ENCODE data around the gene NAA16.
"Not testable (repeated sequence)": the region's sequence is repeated elsewhere in the genome, so short reads cannot be mapped to it uniquely, and the experiment has no call there.

NAA16 gene

DNA sequence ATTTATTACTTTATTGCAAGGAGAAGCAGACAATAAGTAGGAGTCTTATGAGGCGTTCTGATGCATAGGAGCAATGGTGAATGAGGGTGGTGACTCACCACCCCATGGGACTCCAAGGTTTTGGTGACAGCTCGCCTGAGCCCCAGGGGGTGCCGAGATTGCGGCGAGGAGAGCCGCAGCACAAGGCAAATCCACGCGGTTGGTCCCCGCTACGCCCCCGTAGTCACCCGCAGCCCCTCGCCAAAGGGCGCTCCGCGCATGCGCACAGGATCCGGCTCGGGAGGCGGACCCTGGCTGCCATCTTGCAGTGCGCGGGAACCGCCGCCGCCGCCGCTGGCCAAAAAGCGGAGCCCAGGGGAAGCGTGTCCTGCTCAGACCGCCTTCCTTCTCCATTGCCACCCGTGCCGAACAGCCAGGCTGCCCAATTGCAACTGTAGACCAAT is at the start of gene NAA16:
Gene NAA16 (plus strand): TSS at position 305 of the 443 bp plus-strand sequence. CDS start 262 bp downstream, outside the sequence.
- DNase-seq (ENCODE audit: low spot score), result peak; percentile 99

DNA sequence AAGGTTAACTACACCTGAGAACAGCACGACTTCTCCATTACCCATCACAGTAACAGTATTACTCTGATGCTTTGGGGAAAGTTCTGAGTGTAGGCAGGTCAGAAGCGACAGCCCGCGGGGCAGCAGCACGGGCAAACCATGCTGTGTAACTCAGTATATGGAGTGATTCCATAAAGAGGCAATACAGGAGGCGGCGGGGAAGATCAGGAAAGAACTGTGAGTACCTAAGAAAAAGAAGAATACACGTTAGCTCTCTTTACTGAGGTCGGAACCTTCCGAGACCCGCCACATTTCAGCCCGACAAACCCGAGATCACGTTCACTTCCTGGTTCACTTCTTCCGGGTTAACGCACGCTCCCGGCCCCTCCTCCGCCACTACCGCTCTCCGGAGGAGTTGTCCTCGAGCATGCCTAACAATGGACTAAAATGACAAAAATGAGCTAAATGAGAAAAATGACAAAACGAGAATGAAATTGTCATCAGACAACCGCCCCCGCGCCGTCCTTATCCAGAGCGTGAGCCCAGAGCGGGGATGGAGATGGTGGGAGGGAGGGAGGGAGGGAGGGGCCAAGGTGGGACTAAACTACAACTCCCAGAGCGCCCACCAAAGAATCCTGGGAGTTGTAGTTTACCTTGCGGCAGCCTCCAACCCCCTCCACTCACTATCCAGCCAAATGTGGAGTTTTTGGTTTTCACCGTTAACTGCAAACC is 47.7 kb upstream of the NAA16 start, which contains the start of gene MTRF1:
Gene MTRF1 (minus strand): TSS at position 316 of the 711 bp plus-strand sequence. CDS start 2,669 bp downstream, outside the sequence.
- DNase-seq (ENCODE audit: low spot score), result peak; percentile 88

DNA sequence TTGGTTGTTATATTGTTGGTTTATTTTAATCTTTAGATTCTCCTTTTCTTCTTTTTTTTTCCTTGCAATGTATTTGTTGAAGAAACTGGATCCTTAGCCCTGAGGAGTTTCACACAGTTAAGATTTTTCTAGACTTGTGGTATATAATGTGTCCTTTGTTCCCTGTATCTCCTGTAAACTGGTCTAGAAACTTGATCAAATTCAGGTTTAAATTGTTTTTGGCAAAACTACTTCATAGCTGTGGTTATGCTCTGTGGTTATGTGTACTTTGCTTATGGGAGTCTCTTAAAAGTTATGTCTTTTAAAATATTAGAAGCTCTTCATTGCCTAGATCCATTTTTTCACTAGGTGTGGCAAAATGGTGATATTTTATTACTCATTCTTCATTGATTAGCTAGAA is 44.0 kb upstream of the NAA16 start:
- DNase-seq (ENCODE audit: low spot score), result no peak

DNA sequence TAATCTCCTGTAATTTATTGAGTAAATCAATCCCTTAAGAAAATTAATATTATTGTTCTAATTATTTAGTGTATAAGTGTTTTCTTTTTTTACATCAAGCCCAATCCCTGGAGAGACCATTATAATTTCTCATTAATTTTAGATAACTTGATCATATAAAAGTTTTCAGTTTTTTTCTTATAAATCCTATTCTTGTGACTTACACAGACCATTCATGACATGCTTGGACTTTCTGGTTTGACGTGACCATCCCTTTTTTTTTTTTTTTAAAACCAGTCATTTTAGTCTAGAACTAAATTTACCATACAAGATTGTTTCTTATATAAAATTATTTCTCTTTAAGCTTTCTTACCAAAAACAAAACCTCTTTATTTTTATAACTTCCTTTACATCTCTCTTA is 42.3 kb upstream of the NAA16 start:
- no peak for DNase-seq (ENCODE audit: low spot score)

DNA sequence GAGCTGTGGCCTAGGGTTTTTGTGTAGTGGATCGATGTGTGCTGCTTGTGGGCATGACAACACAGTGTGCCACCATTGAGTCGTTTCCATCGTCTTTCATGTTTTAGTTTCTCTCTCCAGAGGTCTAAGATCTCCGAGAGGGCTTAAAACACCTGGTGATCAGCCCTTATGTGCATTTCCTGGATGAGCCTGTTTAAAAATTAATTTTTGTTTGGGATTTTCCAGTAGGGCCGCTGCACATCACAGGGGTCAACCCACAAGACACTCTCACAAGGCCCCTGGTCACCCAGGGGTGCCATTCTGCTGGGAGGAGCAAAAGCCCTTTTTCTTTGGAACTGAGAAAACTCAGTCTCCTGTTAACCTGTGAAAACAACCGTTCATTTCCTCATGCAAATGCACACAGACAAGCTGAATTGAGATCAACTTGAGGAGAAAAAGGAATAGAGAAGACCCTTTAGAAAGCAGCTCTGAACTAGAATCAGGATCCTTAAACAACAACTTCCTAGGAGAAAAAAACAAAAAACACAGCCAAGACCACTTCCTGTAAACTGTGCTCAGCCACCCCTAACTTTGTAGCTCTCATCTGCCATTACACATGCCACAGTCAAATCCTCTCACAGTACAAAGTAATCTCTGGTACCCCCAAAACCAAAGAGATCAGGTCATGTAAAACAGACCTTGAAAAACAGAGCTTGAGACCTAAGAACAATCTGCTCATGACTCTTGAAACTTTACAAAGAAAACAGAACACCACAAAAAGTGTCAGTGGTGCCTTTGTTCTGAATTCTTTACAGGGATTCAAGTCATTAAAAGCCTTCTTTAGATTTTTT is 39.4 kb upstream of the NAA16 start:
- DNase-seq (ENCODE audit: low spot score), result no peak

DNA sequence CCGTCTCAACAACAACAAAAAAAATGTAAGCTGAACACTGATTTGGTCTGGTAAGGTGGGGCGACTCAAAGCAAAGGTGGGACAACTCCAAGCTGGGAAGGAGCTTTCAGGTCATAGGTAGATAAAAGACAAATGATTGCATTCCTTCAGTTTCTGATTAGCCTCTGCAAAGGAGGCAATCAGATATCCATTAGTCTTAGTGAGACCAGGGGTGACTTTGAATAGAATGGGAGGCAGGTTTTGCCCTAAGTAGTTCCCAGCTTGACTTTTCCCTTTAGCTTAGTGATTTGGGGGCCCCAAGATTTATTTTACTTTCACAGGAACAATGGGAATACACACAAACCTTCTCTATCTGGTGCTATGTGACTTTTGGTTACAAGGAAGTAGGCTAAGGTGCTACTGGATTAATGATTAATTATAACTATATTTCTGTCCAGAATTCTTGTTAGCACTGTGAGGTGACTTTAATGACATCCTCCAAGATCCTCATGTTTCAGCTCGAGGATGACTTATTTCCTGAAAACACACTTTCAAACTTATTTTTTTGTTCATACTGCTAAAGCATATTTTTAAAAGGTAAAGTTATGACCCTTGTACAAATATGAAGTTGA is 37.1 kb upstream of the NAA16 start:
- no peak for DNase-seq (ENCODE audit: low spot score)

DNA sequence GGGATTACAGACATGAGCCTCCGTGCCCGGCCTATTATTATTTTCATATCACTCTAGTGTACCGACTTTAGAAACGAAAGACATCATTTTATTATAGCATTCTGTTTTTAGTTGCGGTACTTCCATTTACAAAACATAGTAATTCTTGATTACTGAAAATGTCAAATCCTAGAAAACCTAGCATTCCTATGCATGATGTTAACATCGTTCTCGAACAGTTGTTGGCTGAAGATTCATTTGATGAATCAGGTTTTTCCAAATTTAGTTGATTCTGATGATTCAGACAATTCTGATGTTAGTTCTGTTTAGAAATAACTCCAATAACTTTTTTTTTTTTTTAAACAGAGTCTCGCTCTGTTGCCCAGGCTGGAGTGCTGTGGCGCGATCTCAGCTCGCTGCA is 36.2 kb upstream of the NAA16 start:
- no peak for DNase-seq (ENCODE audit: low spot score)

DNA sequence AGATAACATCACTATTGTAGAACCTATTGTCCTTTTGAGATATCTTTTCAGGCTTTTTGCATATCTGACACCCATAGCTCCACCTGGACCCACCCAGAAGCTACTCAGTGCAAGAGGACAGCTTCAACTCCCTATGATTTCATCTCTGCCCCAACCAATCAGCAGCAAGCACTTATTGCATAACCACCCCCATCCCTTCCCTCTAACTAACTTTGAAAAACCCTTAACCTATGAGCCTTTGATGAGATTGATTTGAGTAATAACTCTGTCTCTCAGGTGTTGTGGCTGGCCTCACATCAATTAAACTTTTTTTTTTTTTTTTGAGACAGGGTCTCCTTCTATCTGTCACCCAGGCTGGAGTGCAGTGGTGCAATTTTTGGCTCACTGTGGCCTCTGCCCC is 34.2 kb upstream of the NAA16 start:
- no peak for DNase-seq (ENCODE audit: low spot score)

DNA sequence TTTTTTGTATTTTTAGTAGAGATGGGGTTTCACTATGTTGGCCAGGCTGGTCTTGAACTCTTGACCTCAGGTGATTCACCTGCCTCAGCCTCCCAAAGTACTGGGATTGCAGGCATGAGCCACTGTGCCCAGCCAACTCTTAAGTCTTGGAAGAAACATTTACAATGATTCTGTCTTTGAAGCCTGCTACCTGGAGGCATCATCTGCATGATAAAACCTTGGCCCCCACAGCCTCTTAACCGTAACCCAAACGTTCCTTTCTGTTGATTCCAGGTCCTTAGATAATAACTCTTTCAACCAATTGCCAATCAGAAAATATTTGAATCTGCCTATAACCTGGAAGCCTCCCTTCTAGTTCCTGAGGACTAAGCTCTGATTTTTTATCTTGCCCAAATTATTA is 31.9 kb upstream of the NAA16 start:
- not testable (repeated sequence) for DNase-seq (ENCODE audit: low spot score)

DNA sequence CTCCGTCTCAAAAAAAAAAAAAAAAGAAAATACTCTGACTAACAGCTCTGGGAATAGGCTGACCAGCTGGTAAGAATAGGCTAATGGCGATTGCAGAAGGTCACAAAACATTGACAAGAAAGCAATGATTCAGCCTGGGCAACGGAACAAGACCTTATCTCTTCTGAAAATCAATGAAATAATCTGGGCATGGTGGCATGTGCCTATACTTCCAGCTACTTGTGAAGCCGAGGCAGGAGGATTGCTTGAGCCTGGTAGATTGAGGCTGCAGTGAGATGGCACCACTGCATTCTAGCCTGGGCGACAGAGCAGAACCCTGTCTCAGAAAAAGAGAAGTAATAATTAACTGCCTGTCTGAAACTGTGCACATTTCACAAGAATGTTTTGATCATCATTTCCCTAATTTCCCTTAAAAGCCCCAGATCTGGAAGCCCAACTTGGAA is 28.9 kb upstream of the NAA16 start:
- DNase-seq (ENCODE audit: low spot score), result no peak

DNA sequence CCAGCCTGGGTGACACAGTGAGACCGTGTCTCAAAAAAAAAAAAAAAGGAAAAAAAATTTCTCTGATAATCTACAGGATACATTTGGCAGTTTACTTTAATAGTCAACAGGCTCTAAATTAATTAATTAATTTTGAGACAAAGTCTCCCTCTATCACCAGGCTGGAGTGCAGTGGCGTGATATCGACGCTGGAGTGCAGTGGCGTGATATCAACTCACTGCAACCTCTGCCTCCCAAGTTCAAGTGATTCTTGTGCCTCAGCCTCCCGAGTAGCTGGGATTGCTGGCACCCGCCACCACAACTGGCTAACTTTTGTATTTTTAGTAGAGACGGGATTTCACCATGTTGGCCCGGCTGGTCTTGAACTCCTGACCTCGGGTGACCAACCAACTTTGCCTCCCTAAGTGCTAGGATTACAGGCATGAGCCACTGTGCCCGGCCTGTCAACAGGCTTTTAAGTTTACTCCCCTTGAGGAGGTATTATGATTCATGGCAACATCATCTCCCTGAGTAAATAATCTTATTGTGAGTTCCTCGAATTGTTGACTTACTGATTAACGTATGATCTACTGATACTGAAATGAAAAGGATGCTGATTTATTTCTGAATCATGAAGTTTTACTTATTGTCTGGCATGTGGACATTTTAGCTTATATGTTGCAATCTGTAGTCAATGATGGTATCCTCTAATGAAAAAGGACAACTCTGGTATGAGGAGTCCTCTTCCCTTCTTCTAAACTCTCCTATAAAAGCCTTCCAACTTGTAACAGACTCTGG is 26.4 kb upstream of the NAA16 start:
- DNase-seq (ENCODE audit: low spot score), result no peak

DNA sequence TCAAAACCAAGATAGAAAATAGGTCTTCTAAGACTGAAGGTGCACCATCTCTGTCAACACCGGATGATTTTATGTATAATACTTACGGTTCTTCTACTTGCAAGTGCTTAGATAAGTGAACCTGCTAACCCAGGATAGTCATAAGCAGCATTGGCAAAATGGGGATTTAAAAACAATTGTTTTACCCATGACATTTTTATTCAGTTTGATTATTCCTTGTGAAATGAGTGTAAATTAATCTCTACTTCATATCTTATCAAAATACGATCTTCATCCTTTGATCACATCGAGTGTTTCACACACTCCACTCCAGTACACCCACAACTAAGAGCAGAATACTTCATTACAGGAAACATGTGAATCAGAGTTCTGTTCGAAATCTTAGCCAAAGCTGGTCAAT is 24.7 kb upstream of the NAA16 start:
- DNase-seq (ENCODE audit: low spot score), result no peak

DNA sequence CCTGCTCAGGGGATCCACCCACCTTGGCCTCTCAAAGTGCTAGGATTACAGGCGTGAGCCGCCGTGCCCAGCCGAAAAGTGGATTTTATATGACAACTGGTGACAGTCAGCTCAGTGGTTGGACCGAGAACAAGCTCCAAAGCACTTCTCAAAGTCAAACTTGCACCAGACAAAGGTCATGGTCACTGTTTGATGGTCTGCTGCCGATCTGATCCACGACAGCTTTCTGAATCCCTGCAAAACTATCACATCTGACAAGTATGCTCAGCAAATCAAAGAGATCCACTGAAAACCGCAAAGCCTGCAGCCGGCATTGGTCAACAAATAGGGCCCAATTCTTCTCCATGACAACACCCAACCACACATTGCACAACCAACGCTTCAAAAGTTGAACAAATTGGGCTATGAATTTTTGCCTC is 21.6 kb upstream of the NAA16 start:
- DNase-seq (ENCODE audit: low spot score), result no peak

DNA sequence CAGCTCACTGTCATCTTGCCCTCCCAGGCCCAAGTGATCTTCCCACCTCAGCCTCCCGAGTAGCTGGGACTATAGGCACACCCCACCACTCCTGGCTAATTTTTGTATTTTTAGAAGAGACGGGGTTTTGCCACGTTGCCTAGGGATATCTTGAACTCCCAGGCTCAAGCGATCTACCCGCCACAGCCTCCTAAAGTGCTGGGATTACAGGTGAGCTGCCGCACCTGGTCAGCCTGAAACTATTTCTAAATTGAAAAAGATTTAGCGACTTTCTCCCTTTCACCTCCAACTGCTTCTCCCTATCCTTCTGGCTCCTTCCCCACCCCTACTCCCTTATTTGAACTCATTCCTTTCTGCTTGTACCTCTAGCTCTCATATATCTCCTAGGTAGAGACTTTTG is 19.8 kb upstream of the NAA16 start:
- DNase-seq (ENCODE audit: low spot score), result no peak

DNA sequence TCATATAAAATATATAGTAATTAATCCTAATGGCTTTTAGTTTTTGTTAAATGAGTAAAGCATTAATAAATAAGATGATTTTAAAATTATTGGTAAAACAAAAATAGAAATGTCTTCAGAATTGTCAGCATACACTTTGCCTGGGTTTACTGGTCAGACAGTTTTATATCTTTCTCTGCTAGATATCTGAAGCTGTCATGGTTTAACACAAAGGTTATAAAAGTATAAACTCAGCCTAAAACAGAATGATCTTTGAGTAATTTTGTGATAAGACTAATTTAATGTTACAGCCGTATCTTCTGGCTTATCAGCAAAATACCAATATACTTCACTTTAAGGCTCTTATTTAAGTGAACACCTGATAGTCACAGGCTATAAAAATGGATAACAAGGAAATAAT is 17.8 kb upstream of the NAA16 start:
- no peak for DNase-seq (ENCODE audit: low spot score)

DNA sequence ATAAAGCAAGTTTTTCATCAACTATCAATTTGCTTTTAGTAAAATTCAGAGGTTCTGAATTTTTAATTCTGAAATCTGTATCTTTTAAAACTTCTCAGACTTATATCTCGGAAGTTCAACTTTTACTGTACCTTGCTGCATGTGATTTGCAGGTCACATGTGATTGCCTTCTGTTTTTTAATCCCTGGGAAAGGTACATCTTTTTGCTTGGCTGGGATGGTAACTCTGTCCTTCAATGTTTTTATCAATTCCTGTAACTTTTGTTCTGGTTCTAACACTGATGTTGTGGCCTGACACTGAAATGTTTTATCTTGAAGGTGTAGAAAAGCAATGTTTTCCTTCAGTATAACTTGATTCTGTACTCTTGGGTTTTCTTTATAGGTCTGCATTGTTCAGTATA is 16.2 kb upstream of the NAA16 start:
- DNase-seq (ENCODE audit: low spot score), result no peak

DNA sequence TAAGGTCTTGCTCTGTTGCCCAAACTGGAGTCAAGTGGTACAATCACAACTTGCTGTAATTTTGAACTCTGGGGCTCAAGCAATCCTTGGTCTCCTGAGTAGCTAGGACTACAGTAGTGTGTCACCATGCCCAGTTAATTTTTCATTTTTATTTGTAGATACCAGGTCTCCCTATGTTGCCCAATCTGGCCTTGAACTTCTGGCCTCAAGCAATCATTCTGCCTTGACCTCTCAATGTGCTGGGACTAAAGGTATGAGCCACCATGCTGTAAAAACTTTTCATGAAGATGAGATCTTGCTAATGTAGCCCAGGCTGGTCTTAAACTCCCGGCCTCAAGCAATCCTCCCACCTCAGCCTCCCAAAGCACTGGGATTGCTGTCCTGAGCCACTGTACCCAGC is 15.1 kb upstream of the NAA16 start:
- DNase-seq (ENCODE audit: low spot score), result no peak

DNA sequence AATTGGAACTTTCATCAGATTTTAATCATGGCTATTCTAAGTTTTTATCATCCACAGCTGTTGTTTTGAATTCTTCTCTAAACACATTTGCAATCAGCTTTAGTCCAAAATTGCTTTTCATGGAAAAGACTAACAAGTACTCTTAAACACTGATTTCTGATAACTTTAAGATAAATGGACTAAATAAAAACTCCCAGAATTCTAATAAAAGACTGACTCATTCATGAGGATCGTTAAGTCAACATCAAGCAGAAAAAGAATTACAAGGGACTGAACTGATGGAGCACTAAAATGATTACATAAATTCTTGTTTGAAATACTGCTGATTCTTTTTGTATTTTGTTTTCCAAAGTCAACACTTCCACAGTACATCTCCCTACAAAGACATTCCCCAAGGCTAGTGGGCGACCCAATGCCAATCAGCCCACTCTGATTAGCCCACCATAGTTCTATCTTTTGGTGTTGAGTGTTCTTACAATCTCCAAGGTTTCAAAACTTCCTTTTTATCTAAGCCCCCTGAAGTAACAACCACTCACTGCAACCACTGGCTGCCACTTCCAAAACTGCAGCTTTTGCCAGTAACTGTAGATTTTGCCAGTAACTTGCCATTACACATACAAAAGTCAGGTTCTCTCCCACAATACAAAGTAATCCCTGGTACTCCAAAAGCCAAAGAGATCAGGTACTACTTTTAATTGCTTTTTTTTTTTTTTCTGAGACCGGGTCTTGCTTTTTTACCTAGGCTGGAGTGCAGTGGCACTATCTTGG is 14.0 kb upstream of the NAA16 start:
- no peak for DNase-seq (ENCODE audit: low spot score)

DNA sequence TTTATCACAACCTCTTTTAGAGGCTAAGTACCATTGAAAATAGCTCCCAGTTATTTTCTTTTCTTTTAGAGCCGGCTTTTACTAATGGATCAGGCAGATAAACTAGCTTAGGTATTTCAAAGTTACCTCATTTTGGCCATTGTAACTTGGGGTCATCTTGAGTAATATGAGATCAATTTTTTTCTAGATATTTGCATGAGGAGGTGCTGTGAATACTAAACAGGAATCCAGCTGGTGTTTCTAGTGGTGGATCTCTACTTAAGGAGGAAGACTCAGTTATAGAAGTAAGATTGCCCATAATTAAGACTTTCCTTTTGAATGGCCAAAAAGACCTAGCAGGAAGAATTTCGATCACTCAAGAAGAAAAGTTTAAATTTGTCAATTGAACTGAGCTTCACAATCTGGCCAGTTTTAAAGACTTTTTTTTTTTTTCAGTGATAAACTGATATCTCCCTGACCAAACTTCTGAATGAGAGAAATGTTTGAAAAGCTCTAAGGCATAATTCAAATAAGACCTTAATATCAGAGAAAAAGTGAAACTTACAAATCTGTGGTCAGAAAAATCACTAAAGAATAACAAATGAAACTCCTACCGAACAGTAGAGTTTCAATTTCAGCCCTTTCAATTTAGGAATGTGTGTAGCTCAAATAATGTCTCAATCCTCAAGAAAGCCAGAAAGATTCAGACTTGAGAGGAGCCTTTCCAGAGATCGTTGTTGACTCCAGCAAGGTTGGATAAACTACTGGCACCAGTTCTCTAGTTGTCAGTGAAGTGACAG is 11.6 kb upstream of the NAA16 start:
- DNase-seq (ENCODE audit: low spot score), result no peak

DNA sequence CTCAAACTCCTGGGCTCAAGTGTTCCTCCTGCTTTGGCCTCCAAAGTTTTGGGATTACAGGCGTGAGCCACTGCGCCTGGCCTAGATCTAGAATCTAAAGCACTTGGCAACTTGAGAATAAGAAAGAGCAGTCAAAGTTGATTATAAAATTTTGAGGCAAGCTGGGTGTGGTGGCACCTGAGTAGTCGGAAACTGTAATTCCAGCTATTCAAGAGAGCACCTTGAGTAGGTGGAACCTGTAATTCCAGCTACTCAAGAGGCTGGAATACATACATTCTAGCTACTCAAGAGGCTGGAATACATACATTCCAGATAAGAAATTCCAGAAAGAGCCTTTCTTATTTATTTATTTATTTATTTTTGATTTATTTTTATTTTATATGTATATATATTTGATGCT is 8.3 kb upstream of the NAA16 start:
- DNase-seq (ENCODE audit: low spot score), result no peak
